Measurements from ENCODE around the gene ADGRG1.

ADGRG1 gene

DNA sequence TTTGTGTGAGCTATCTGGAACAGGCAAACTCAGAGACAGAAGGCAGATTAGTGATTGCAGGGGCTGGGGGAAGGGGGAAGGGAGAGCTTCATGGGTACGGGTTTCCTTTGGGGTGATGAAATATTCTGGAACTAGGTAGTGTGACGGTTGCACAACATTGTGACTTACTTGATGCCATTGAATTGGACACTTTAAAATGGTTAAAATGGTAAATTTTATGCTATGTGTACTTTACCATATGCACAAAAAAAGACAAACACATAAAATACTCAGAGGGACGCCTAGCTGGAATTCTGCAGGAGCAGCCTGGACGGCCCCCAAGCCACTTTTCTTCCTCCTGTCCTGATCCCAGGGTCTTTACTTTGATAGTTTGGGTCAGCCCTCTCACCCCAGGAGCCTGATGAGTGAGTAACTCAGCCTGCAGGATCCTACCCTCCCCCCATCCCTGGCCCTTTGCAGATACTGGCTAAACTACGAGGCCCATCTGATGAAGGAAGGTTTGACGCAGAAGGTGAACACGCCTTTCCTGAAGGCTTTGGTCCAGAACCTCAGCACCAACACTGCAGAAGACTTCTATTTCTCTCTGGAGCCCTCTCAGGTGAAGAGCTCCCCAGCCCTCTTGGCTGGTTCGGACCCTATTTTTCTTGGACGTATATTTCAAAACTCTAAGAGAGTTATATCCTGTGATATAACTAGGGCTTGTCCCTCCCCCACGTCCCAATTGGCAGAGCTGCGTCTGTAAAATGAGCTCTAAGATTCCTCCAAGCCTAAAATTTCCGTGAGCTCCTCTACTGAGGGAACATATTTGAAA, 47.5 kb downstream of the ADGRG1 start (continued):
- TF ChIP-seq, protein P1, sequence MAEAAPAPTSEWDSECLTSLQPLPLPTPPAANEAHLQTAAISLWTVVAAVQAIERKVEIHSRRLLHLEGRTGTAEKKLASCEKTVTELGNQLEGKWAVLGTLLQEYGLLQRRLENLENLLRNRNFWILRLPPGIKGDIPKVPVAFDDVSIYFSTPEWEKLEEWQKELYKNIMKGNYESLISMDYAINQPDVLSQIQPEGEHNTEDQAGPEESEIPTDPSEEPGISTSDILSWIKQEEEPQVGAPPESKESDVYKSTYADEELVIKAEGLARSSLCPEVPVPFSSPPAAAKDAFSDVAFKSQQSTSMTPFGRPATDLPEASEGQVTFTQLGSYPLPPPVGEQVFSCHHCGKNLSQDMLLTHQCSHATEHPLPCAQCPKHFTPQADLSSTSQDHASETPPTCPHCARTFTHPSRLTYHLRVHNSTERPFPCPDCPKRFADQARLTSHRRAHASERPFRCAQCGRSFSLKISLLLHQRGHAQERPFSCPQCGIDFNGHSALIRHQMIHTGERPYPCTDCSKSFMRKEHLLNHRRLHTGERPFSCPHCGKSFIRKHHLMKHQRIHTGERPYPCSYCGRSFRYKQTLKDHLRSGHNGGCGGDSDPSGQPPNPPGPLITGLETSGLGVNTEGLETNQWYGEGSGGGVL (tag by site-specific recombination; IDR thresholded peaks at IDR 0.05), result no peak
- TF ChIP-seq ZNF10 (tag by site-specific recombination; IDR thresholded peaks at IDR 0.05), result peak; percentile 65; the same call in 1 of the 2 replicates
- no peak for TF ChIP-seq BCL11B (tag by site-specific recombination; IDR thresholded peaks at IDR 0.05; ENCODE audit: low read depth)
- no peak for TF ChIP-seq ZNF146 (tag by site-specific recombination; IDR thresholded peaks at IDR 0.05)
- TF ChIP-seq ZSCAN16 (tag by site-specific recombination; IDR thresholded peaks at IDR 0.05), result no peak
- TF ChIP-seq ZNF416 (tag by site-specific recombination; IDR thresholded peaks at IDR 0.05), result no peak
- no peak for TF ChIP-seq ZNF621 (tag by site-specific recombination; IDR thresholded peaks at IDR 0.05)
- TF ChIP-seq, protein P2, sequence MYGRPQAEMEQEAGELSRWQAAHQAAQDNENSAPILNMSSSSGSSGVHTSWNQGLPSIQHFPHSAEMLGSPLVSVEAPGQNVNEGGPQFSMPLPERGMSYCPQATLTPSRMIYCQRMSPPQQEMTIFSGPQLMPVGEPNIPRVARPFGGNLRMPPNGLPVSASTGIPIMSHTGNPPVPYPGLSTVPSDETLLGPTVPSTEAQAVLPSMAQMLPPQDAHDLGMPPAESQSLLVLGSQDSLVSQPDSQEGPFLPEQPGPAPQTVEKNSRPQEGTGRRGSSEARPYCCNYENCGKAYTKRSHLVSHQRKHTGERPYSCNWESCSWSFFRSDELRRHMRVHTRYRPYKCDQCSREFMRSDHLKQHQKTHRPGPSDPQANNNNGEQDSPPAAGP (tag by site-specific recombination; IDR thresholded peaks at IDR 0.05), result no peak
- no peak for TF ChIP-seq ZNF24 (tag by site-specific recombination; IDR thresholded peaks at IDR 0.05)
- no peak for TF ChIP-seq WT1 (tag by site-specific recombination; IDR thresholded peaks at IDR 0.05)
- no peak for TF ChIP-seq ZNF610 (tag by site-specific recombination; IDR thresholded peaks at IDR 0.05; ENCODE audit: borderline replicate concordance)
- TF ChIP-seq ZNF629 (tag by site-specific recombination; IDR thresholded peaks at IDR 0.05), result 0 out of 2 replicates have a peak, but pooled peaks have one; percentile 15
- TF ChIP-seq ZXDB (tag by site-specific recombination; IDR thresholded peaks at IDR 0.05), result no peak
- TF ChIP-seq SP7 (tag by site-specific recombination; IDR thresholded peaks at IDR 0.05), result 0 out of 2 replicates have a peak, but pooled peaks have one; percentile 17
- no peak for TF ChIP-seq ZNF677 (tag by site-specific recombination; IDR thresholded peaks at IDR 0.05)
- no peak for TF ChIP-seq ZNF37A (tag by site-specific recombination; IDR thresholded peaks at IDR 0.05)
- no peak for TF ChIP-seq ZNF274 (IDR thresholded peaks at IDR 0.05; ENCODE audit: low read length)
- no peak for TF ChIP-seq ZNF274 (tag by site-specific recombination; IDR thresholded peaks at IDR 0.05; ENCODE audit: borderline replicate concordance)
- TF ChIP-seq GLI2 (tag by site-specific recombination; IDR thresholded peaks at IDR 0.05; ENCODE audit: borderline replicate concordance, low read depth), result no peak

DNA sequence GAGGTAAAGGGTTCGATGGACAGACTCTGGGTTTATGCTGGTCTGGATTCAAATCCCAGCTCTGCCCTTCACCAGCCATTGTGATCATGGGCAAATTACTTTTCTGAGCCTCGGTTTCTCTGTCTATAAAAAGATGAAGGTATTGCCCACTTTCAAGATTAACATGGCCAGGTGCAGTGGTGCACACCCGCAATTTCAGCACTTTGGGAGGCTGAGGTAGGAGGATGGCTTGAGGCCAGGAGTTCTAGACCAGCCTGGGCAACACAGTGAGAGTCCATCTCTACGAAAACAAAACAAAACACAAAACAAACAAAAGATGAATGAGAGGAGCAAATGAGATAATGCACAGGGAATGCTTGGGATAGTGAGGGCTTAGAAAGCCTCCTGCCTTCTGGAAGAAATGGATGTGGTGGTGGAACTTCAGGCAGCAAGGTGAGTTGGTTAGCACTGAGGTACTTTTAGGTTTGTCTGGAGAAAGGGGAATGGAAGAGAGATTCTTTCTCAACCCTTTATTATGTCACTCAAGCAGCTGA, 48.2 kb downstream of the ADGRG1 start:
- no peak overlapping the region for H3K27ac ChIP-seq (ENCODE audit: extremely low read depth, low read depth, low read length)
- CTCF ChIA-PET, result interaction anchor here (0.7 to 1.2 kb wide), 2 partner anchors 27 to 215 kb away, joined by 3 read pairs; no protein-coding TSS in a partner anchor
- POLR2A ChIA-PET, result interaction anchor here (0.5 kb wide), 1 partner anchor 452 kb away, joined by 3 read pairs; no protein-coding TSS in a partner anchor
- H3K4me3 ChIP-seq (ENCODE audit: low read depth, low read length), result no peak overlapping the region
- H3K36me3 ChIP-seq (ENCODE audit: control insufficient read depth in 2 of 2, insufficient read depth in 1 of 2, low read length in 2 of 2), result no peaks in the 10 kb centered on the region
- no peaks in the 10 kb centered on the region for H3K9me3 ChIP-seq (ENCODE audit: control insufficient read depth, insufficient read depth, low read depth, low read length)
- no peaks in the 10 kb centered on the region for H3K4me1 ChIP-seq (ENCODE audit: control insufficient read depth, insufficient read depth, low read length)
- TF ChIP-seq ZNF514 (tag by site-specific recombination; IDR thresholded peaks at IDR 0.05) (no peak), ZNF133 (tag by site-specific recombination; IDR thresholded peaks at IDR 0.05) (no peak), ZNF433 (tag by site-specific recombination; IDR thresholded peaks at IDR 0.05; ENCODE audit: low read depth) (no peak), CTCF (tag by site-specific recombination; IDR thresholded peaks at IDR 0.05) (no peak), ZNF548 (tag by site-specific recombination; IDR thresholded peaks at IDR 0.05) (no peak), PRDM10 (tag by site-specific recombination; IDR thresholded peaks at IDR 0.05) (peak; percentile 58), YY2 (tag by site-specific recombination; IDR thresholded peaks at IDR 0.05) (no peak), ZSCAN16 (tag by site-specific recombination; IDR thresholded peaks at IDR 0.05) (no peak), ZNF692 (tag by site-specific recombination; IDR thresholded peaks at IDR 0.05) (0 out of 2 replicates have a peak, but pooled peaks have one; percentile 15)
